HL-60 (cell line): ENCODE results near the gene TTC29.

Source experiments
- DNase-seq, 2 experiments: peaks; one replicate each; pipeline ENCODE4 v3.0.0-alpha.2; 2010 to 2020; ENCODE audit warnings: low read depth in 1 of 2, low spot score in 1 of 2
- H3K27ac ChIP-seq: fragments of 250-450 bp; sonication (Bioruptor Pico); replicated peaks from 2 replicates; pipeline ENCODE4 v1.5.1; 2020; ENCODE audit warnings: mild to moderate bottlenecking, moderate library complexity
- H3K27me3 ChIP-seq: fragments of 250-450 bp; sonication (Bioruptor Pico); 2 replicates; pipeline ENCODE4 v1.5.1; 2021; ENCODE audit warnings: mild to moderate bottlenecking, moderate library complexity; ENCODE audit not compliant: insufficient read depth, poor library complexity, severe bottlenecking
- H3K4me3 ChIP-seq: replicated peaks from 2 replicates; pipeline ENCODE4 v1.5.1; 2011; ENCODE audit warnings: mild to moderate bottlenecking, control low read depth, low read length; ENCODE audit not compliant: insufficient read depth
- CTCF ChIP-seq: IDR thresholded peaks from one replicate; pipeline ENCODE4 v1.5.1; 2011; ENCODE audit warnings: low read length, control low read depth, inconsistent platforms; ENCODE audit not compliant: insufficient read depth
- GABPA ChIP-seq: IDR thresholded peaks from 2 replicates; pipeline ENCODE4 v1.6.1; 2012; ENCODE audit warnings: low read depth
- POLR2AphosphoS5 ChIP-seq: IDR thresholded peaks from 2 replicates; pipeline ENCODE4 v1.6.1; 2012; ENCODE audit warnings: low read depth
- REST ChIP-seq: IDR thresholded peaks from 2 replicates; pipeline ENCODE4 v1.6.1; 2012; ENCODE audit warnings: low read depth; ENCODE audit not compliant: insufficient replicate concordance
- SPI1 ChIP-seq: IDR thresholded peaks from 2 replicates; pipeline ENCODE4 v1.6.1; 2012; ENCODE audit warnings: low read depth, mild to moderate bottlenecking, borderline replicate concordance

Gene TTC29

DNA sequence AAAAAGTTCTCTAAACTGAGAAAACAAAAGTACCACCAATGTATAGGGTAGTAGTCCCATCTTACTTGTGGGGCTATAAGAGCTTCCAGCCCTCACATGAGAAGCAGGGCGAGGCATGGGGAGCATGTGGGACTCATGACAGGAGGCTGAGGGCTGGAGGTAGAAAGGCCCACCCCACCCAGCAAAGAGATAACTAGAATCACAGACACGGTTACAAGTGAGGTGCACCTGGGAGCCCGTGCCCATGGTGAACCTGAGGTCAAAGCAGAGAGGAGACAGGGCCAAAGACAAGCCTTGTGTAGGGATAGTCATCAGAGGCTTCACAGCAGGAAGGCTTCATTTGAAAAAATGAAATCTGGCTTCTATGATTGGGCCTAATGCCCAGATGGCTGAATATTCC is 55.4 kb downstream of the TTC29 start:
- TF ChIP-seq SPI1 (no peak), GABPA (no peak), REST (no peak), POLR2AphosphoS5 (no peak), CTCF (no peak)
- no peak overlapping the region for H3K4me3 ChIP-seq
- H3K27me3 ChIP-seq, result no peaks in the 10 kb centered on the region
- no peak for DNase-seq
- H3K27ac ChIP-seq, result no peak overlapping the region

DNA sequence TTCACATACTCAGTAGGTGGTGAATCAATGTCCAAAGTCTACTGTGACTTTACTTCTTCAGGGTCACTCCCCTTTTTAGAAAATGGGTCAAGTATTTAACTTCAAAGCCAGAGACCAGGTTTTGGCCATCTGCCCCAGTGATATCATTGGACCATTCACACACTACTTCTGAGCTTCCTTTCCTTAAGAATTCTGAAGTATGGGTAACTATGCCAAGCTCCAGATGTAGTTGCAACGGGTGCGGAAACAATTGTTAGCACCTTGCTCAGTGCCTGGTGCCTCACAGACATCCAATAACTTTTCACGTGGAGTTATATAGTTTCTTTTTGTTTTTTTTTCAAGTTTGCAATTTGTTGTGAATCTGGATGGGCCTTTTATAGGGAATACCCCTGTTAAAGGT is 62.6 kb downstream of the TTC29 start:
- Histone ChIP-seq H3K4me3 (no peak overlapping the region), H3K27me3 (no peaks in the 10 kb centered on the region), H3K27ac (no peak overlapping the region)
- no peak for TF ChIP-seq REST
- TF ChIP-seq CTCF, result no peak
- no peak for TF ChIP-seq GABPA
- TF ChIP-seq POLR2AphosphoS5, result no peak
- no peak for TF ChIP-seq SPI1
- no peak for DNase-seq

DNA sequence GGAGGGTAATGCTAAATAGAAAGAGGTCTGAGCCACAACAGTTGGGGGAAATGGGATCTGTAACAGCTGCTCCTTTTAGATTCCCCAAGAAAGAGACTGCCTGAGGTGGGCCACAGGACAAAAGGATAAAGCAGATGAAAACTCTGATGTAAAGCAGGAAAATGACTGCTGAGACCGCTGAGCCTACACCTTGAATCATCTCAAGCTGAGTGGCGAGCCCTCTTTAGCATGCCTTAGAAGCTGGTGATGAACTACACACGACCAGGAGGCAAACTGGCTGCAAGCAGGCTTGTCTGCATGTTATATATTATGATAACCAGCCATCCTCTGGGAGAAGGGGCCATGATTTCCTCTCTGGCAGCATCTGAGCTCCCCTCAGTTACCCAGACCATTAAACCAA is 88.4 kb downstream of the TTC29 start:
- Histone ChIP-seq H3K27me3 (no peaks in the 10 kb centered on the region), H3K27ac (no peak overlapping the region), H3K4me3 (no peak overlapping the region)
- TF ChIP-seq CTCF (no peak), GABPA (no peak), SPI1 (no peak), POLR2AphosphoS5 (no peak), REST (no peak)
- DNase-seq, result no peak
